ENCODE results near the gene ZNF574.

Gene ZNF574

DNA sequence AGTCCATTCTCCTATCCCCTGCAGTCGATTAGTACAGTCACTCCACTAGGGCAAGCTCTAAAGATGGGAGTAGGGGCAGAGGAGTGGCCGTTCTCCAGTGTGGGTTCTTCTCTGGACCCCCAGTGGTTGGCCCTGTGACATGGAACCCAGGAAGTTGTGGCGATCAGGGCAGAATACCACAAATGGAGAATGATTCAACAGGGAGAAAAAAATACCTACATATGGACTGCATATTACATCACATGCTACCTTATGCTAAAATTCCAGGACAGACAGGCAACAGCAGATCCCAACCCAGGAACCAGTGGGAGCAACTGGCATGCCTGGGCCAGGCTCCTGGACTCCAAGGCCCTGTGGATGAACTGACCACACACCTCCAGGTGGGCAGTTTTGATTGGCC lies 35.8 kb downstream of the ZNF574 start:
- ATAC-seq (ENCODE audit: low read depth) (no peak), DNase-seq (ENCODE audit: low spot score in 2 of 2) (no peak)
- Mint-ChIP-seq H3K4me1 (peaks cover 58% of the 10 kb centered on the region), H3K36me3 (peaks cover 32% of the 10 kb centered on the region), H3K27ac (peak overlapping the region; percentile 66), H3K9me3 (no peaks in the 10 kb centered on the region), H3K4me3 (no peak overlapping the region), H3K27me3 (no peaks in the 10 kb centered on the region)

DNA sequence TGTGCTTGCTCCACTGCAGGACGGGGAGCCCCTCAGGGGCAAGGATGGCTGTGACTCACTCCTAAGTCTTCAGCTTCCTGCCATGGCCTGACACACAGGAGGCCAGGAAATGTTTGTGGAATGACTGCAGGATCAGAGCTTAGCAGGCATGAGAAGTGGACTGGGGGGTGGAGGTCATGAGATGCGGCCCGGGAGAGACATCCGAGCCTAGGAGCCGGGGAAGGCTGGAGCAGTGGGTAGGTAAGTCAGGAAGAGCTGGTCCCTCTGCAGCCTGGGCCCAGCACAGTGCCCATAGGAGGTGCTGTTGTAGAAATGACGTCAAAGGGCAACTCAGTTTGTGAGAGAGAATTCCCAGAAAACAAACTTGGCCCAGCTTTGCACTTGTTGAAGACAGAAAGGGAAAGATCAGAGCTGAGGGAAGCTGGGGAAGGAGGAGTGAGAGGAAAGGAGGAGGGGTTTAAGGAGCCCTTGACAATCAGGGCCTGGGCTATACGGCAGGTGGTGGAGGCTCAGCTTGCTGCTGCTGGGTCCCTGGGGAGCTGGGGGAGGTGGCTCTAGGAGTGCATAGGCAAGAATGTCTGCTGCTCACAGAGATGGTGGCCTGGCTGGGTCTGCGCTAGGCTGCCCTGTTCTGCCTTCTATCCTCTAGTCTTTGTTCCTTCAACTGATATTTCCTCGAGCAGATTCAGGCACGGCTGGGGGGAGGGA lies 37.8 kb downstream of the ZNF574 start:
- H3K27me3 Mint-ChIP-seq, result no peaks in the 10 kb centered on the region
- H3K9me3 Mint-ChIP-seq, result no peaks in the 10 kb centered on the region
- H3K27ac Mint-ChIP-seq, result peak overlapping the region; percentile 78
- peaks cover 64% of the 10 kb centered on the region for H3K4me1 Mint-ChIP-seq
- DNase-seq (ENCODE audit: low spot score in 2 of 2) (peak; percentile 52 to 76), ATAC-seq (ENCODE audit: low read depth) (peak; percentile 83)
- H3K4me3 Mint-ChIP-seq, result peak overlapping the region; percentile 85
- peaks cover 38% of the 10 kb centered on the region for H3K36me3 Mint-ChIP-seq

GRCh38 chr19:42114412-42114811 lies 38.4 kb downstream of the ZNF574 start:
- Mint-ChIP-seq H3K4me1 (peaks cover 63% of the 10 kb centered on the region), H3K27me3 (no peaks in the 10 kb centered on the region), H3K36me3 (peaks cover 39% of the 10 kb centered on the region), H3K27ac (peak overlapping the region; percentile 78), H3K4me3 (peak overlapping the region; percentile 85), H3K9me3 (no peaks in the 10 kb centered on the region)
- ATAC-seq (ENCODE audit: low read depth) (peak; percentile 71), DNase-seq (ENCODE audit: low spot score in 2 of 2) (peak; percentile 36 to 42)

- ATAC-seq (ENCODE audit: low read depth) (no peak), DNase-seq (ENCODE audit: low spot score in 2 of 2) (no peak)
- Mint-ChIP-seq H3K9me3 (no peaks in the 10 kb centered on the region), H3K27ac (peak overlapping the region; percentile 78), H3K4me3 (peak overlapping the region; percentile 57), H3K4me1 (peaks cover 63% of the 10 kb centered on the region), H3K27me3 (no peaks in the 10 kb centered on the region), H3K36me3 (peaks cover 39% of the 10 kb centered on the region)
These were observed 39.3 kb downstream of the ZNF574 start for GRCh38 chr19:42115219-42115618.

DNA sequence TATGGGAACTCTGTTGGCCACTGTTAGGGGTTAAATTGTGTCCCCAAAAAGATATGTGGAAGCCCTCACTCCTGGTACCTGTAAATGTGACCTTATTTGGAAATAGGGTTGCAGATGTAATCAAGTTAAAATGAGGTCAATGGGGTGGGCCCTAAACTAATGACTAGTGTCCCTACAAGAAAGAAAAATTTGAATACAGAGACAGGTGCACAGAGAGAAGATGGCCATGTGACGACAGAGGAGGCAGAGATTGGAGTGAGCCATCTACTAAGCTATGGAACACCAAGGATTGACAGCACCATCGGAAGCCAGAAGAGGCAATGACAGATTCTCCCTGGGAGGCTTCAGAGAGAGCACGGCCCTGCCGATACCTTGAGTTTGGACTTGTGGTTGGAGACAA lies 39.7 kb downstream of the ZNF574 start:
- Mint-ChIP-seq H3K9me3 (no peaks in the 10 kb centered on the region), H3K27ac (peak overlapping the region; percentile 78), H3K4me3 (peak overlapping the region; percentile 22), H3K27me3 (no peaks in the 10 kb centered on the region), H3K36me3 (peaks cover 40% of the 10 kb centered on the region), H3K4me1 (peaks cover 64% of the 10 kb centered on the region)
- ATAC-seq (ENCODE audit: low read depth) (peak; percentile 53), DNase-seq (ENCODE audit: low spot score in 2 of 2) (no peak)

- ATAC-seq (ENCODE audit: low read depth) (no peak), DNase-seq (ENCODE audit: low spot score in 2 of 2) (no peak)
- Mint-ChIP-seq H3K27ac (peak overlapping the region; percentile 78), H3K4me1 (peaks cover 64% of the 10 kb centered on the region), H3K36me3 (peaks cover 40% of the 10 kb centered on the region), H3K27me3 (no peaks in the 10 kb centered on the region), H3K9me3 (no peaks in the 10 kb centered on the region), H3K4me3 (peak overlapping the region; percentile 45)
These were observed 40.5 kb downstream of the ZNF574 start for GRCh38 chr19:42116308-42117075.

- no peaks in the 10 kb centered on the region for H3K9me3 Mint-ChIP-seq
- no peak for DNase-seq (ENCODE audit: low spot score in 2 of 2)
- H3K4me3 Mint-ChIP-seq, result no peak overlapping the region
- peak overlapping the region; percentile 78 for H3K27ac Mint-ChIP-seq
- no peaks in the 10 kb centered on the region for H3K27me3 Mint-ChIP-seq
- H3K36me3 Mint-ChIP-seq, result peaks cover 37% of the 10 kb centered on the region
- peaks cover 67% of the 10 kb centered on the region for H3K4me1 Mint-ChIP-seq
- no peak for ATAC-seq (ENCODE audit: low read depth)
These were observed 41.1 kb downstream of the ZNF574 start for GRCh38 chr19:42117076-42117475.

DNA sequence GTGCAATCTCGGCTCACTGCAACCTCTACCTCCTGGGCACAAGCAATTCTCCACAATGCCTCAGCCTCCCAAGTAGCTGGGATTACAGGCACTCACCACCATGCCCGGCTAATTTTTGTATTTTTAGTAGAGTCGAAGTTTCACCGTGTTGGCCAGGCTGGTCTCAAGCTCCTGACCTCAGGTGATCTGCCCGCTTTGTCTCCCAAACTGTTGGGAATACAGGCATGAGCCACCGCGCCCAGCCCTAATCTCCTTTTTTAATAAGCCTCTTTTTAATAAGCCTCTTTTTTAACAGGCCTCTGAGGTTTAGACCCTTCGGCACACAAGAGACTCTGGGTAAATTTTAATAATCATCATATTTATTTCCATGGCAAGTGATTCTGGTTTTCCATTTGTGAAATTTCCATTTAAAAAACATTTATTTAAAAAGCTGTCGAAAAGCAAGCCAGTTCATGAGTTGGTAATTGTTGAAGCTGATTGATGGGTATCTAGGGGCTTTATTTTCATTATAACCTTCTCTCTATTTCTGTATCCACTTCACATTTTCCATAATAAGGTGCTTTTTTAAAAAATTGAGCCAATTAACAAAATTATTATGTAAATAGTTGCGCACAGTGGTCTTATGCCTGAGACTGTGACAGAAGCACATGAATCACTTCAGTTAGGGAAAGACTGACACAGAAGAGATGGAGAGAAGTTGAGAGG lies 44.5 kb downstream of the ZNF574 start:
- H3K36me3 Mint-ChIP-seq, result peaks cover 42% of the 10 kb centered on the region
- peak overlapping the region; percentile 94 for H3K27ac Mint-ChIP-seq
- H3K27me3 Mint-ChIP-seq, result no peaks in the 10 kb centered on the region
- DNase-seq (ENCODE audit: low spot score in 2 of 2) (no peak), ATAC-seq (ENCODE audit: low read depth) (no peak)
- H3K9me3 Mint-ChIP-seq, result no peaks in the 10 kb centered on the region
- H3K4me1 Mint-ChIP-seq, result peaks cover 69% of the 10 kb centered on the region
- peak overlapping the region; percentile 37 for H3K4me3 Mint-ChIP-seq

DNA sequence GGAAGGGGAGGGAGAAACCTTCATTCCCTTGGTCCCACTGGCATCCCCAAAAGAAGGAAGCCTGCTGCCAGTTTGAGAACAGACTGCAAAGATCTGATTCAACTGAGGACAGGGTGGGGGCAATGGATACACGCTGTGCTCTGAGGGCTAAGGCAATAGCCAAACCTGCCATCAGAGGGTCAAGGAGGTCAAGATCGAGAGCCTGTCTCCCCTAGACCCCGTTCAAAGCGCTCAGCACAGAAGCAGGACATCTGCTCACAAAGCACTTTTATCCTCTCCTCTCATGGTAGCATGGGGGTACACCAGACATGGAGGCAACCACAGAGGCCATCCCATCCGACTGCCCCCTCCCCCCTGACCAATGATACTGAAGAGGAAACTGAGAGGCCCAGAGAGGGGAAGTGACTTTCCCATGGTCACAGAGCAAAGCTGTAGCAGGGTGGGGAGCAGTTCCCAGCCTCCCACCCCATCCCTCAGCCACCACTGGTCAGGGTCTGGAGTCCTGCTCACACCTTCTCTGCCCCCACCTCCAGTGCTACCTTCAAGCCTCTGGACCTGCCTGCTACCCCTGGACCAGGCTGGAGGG lies 45.2 kb downstream of the ZNF574 start:
- Mint-ChIP-seq H3K4me1 (peaks cover 70% of the 10 kb centered on the region), H3K4me3 (peak overlapping the region; percentile 85), H3K9me3 (no peaks in the 10 kb centered on the region), H3K27ac (peak overlapping the region; percentile 94), H3K27me3 (no peaks in the 10 kb centered on the region), H3K36me3 (peaks cover 43% of the 10 kb centered on the region)
- no peak for ATAC-seq (ENCODE audit: low read depth)
- DNase-seq (ENCODE audit: low spot score in 2 of 2), result no peak

DNA sequence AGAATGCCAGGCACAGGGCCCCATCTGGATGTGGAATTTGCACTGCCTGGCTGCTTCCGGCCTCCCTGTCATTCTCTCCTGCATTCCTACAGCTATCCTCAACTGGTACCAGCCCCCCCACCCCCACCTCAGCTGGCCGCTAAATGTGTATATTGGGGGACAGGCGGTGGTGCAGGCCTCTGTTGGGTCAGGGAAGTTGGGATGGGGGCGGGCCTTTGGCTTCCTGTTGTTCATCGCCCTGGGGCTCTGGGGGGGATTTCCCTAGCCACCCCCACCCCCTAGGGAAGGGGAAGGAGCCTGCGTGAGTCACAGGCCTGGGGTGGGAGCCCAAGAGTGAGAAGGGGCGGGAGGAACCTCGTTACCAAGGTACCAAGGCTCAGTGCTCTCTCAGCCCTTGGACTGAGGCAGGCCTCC lies 45.7 kb downstream of the ZNF574 start:
- ATAC-seq (ENCODE audit: low read depth) (peak; percentile 90), DNase-seq (ENCODE audit: low spot score in 2 of 2) (peak; percentile 41 to 50)
- peak overlapping the region; percentile 94 for H3K27ac Mint-ChIP-seq
- H3K4me1 Mint-ChIP-seq, result peaks cover 70% of the 10 kb centered on the region
- peaks cover 40% of the 10 kb centered on the region for H3K36me3 Mint-ChIP-seq
- no peaks in the 10 kb centered on the region for H3K9me3 Mint-ChIP-seq
- peak overlapping the region; percentile 85 for H3K4me3 Mint-ChIP-seq
- H3K27me3 Mint-ChIP-seq, result no peaks in the 10 kb centered on the region

GRCh38 chr19:42122691-42123607 lies 47.0 kb downstream of the ZNF574 start:
- Mint-ChIP-seq H3K4me3 (peak overlapping the region; percentile 85), H3K9me3 (no peaks in the 10 kb centered on the region), H3K4me1 (peaks cover 69% of the 10 kb centered on the region), H3K36me3 (peaks cover 38% of the 10 kb centered on the region), H3K27ac (peak overlapping the region; percentile 94), H3K27me3 (no peaks in the 10 kb centered on the region)
- no peak for DNase-seq (ENCODE audit: low spot score in 2 of 2)
- peak; percentile 8 for ATAC-seq (ENCODE audit: low read depth)

DNA sequence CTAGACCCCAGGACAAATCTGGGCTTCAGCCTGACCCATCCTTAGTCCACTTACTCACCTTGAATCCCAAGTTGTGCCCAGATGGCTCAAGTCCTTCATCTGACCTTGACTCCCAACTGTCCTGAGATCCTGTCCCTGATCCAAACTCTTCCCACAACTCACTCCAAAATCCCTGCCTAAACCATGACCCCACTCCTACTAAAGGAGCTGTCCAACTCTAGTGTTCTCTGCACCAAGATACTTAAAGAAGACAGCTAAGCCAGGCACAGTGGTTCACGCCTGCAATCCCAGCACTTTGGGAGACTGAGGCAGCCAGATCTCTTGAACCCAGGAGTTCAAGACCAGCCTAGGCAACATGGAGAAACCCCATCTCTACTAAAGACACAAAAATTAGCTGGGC lies 47.8 kb downstream of the ZNF574 start:
- Mint-ChIP-seq H3K4me1 (peaks cover 69% of the 10 kb centered on the region), H3K4me3 (peak overlapping the region; percentile 85), H3K27me3 (no peaks in the 10 kb centered on the region), H3K9me3 (no peaks in the 10 kb centered on the region), H3K27ac (peak overlapping the region; percentile 94), H3K36me3 (peaks cover 37% of the 10 kb centered on the region)
- ATAC-seq (ENCODE audit: low read depth), result no peak
- no peak for DNase-seq (ENCODE audit: low spot score in 2 of 2)

DNA sequence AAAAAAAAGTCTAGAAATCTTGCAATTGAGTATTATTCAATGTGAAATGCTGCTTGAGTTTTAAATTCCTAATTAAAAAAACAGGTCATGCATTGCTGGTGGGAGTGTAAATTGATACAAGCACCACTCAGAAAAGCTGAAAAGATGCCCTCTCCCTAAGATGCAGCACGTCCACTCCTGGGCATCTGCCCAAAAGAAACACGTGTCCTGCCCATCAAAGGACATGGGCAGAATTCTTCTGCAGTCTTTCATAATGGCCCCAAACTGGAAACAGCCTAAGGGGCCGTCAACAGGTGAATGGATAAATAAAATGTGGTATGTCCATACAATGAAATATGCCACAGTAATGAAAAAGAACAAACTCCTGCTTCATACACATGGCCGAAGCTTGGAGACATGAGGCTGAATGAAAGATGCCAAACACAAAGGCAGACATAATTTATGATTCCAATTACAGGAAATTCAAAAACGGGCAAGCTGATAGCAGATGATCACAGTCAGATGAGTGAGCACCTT lies 48.5 kb downstream of the ZNF574 start:
- H3K36me3 Mint-ChIP-seq, result peaks cover 38% of the 10 kb centered on the region
- H3K27me3 Mint-ChIP-seq, result no peaks in the 10 kb centered on the region
- no peak for ATAC-seq (ENCODE audit: low read depth)

More for the DNA sequence above, 48.5 kb downstream of the ZNF574 start:
- H3K27ac Mint-ChIP-seq, result peak overlapping the region; percentile 76
- H3K4me1 Mint-ChIP-seq, result peaks cover 72% of the 10 kb centered on the region
- peak overlapping the region; percentile 21 for H3K4me3 Mint-ChIP-seq
- no peak for DNase-seq (ENCODE audit: low spot score in 2 of 2)
- H3K9me3 Mint-ChIP-seq, result no peaks in the 10 kb centered on the region

All from memory B cell (primary cell).